Ovary (tissue), 9 donors: ENCODE measurements around the gene SETD6. TPM values are rescaled to one million over a fixed set of nuclear protein-coding genes. Genes with fewer than 3 reads are reported as not detected.
A peak's percentile ranks its signal among the peaks of the same experiment; 100 is the strongest.

Experiments
- DNase-seq, 5 donors: peaks; one replicate each; pipeline ENCODE4 v3.0.0-alpha.2; 2019 to 2020
- H3K27ac ChIP-seq, 2 donors: fragments of 200-600 bp; one replicate each; pipeline versions ENCODE4 v1.5.1 to v1.8.0; 2019 to 2022
- H3K27me3 ChIP-seq: fragments of 200-600 bp; one replicate; pipeline ENCODE4 v1.8.0; 2022
- H3K36me3 ChIP-seq: fragments of 200-600 bp; sonication (generic); one replicate; pipeline ENCODE4 v1.5.1; 2019
- H3K4me1 ChIP-seq: one replicate; pipeline ENCODE4 v1.8.1; 2013; ENCODE audit warnings: mild to moderate bottlenecking, moderate library complexity; ENCODE audit not compliant: insufficient read depth
- H3K4me3 ChIP-seq: fragments of 200-600 bp; sonication (generic); one replicate; pipeline ENCODE4 v1.5.1; 2017
- H3K9me3 ChIP-seq, 2 donors: fragments of 200-600 bp in 1 of 2; sonication (generic) in 1 of 2; one replicate each; pipeline versions ENCODE4 v1.5.1 to v1.8.1; 2013 to 2019; ENCODE audit warnings: mild to moderate bottlenecking in 1 of 2, moderate library complexity in 1 of 2
- EP300 ChIP-seq: sonication (generic); formaldehyde crosslinking; IDR thresholded peaks from one replicate; pipeline ENCODE4 v1.6.1; 2017; ENCODE audit warnings: antibody characterized with exemption
- POLR2A ChIP-seq: fragments of 450-650 bp; IDR thresholded peaks from one replicate; pipeline ENCODE4 v1.6.1; 2017; ENCODE audit warnings: antibody characterized with exemption, mild to moderate bottlenecking, moderate library complexity
- WGBS, 3 donors: extraction: QIAGEN DNeasy Blood & Tissue Kit in 1 of 3; methylation state at CpG; one replicate each; pipeline versions ENCODE4 v1.1.5 to v1.1.7; 2013 to 2017; 5-methylcytosine and 5-hydroxymethylcytosine counted together
- intact Hi-C, 4 donors: fragments of 100-400 bp; cut with DNase I; formaldehyde crosslinking; loops; one replicate each; pipeline versions ENCODE4 v1.11.0 to v1.15.1; 2022 to 2023
- polyA plus RNA-seq, 2 donors: library from polyadenylated mRNA; stranded (reverse); fragments of 200-250 nt in 1 of 2; fragments of 350-450 nt in 1 of 2; fragmentation: Illumina TruSeq in 1 of 2; extraction: RNeasy Lipid Tissue Mini Kit (QIAGEN cat#74804) in 1 of 2; gene quantifications; one replicate each; pipeline ENCODE4 v1.2.3, GENCODE V29; 2013 to 2014
- total RNA-seq, 7 donors: library from RNA; depleted of rRNA in 2 of 7; stranded (reverse); fragments of >200 nt in 2 of 7; fragmentation: NEBNext Ultra II Directional in 3 of 7; extraction: Animal tissue kit (Norgen Biotek cat#: 25700) in 3 of 7; gene quantifications; one replicate each; pipeline versions ENCODE4 v1.1.0 to v1.2.4, GENCODE V29; 2016 to 2023
- TF ChIP-seq, protein P1 (sequence below), 3 donors: fragments of 450-650 bp in 2 of 3; fragments of 200-600 bp in 1 of 3; IDR thresholded peaks; one replicate each; pipeline versions ENCODE4 v1.5.1 to v1.8.0; 2016 to 2022; ENCODE audit warnings: antibody characterized with exemption in 3 of 3, mild to moderate bottlenecking in 1 of 3
- donor health status: DM: no; HTN: no; CAD: no; lungs with moderate emphysema.
- donor health status: DM: no; HTN: no; CAD: no.
- donor health status: Bipolar disorder and iron deficiency.
- donor health status: DM: yes; HTN: yes; CAD: no.
- donor health status: DM: no; HTN: no; CAD: no.
- donor health status: DM: yes; HTN: yes; CAD: no.

SETD6 gene
- total and polyA plus RNA-seq, 9 donors: 12.5 to 28.4 (median 18.9) TPM

DNA sequence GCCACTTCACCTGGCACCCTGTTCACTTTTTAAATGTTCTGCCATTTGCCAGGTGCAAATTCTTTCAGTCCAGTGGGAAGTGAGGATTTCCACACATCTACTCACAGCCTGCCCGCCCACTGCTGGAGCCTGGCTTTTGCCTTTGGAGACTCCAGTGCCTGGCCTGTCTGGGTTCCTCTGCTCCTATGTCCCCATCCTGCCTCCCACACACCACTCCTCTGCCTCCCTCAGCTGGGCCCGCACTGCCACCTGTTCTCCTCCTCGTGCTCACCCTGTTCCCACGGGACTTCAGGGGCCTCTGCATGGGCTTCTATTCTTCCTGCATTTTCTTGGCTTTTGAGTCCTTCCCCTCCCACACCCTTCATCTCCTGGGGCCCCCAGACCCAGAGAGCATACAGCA, 23.3 kb upstream of the SETD6 start:
- DNase-seq: no peak
- no peak overlapping the region for H3K27ac ChIP-seq

DNA sequence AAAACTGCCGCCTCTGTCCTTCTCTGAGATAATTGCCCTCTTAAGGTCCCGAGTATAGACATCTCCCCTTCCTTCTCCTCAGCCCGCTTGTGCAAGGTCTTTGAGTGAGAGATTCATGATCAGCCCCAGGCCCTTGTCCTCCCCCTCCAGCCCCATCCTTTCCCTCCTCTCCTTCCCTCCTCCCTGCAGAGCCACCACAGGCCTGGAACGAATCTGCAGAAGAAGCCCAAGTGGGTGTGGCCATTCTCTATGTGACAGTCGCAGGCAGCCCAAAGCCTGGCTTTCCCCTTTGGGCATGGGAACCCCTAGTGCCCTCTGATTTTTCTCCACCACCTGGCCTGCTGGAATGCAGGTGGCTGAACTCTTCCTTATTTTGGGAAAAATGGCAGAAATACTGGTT, 22.6 kb upstream of the SETD6 start:
- Histone ChIP-seq H3K27ac (no peak overlapping the region), H3K4me3 (no peak overlapping the region), H3K9me3 (no peaks in the 10 kb centered on the region), H3K36me3 (no peaks in the 10 kb centered on the region), H3K27me3 (no peaks in the 10 kb centered on the region), H3K4me1 (no peaks in the 10 kb centered on the region)
- 31 to 58% (median 48%) methylated on average over 5 of the region's 5 CpGs for WGBS, 3 donors
- DNase-seq: no peak
- intact Hi-C loops: loop anchor here in 2 of 4 donors (10.0 kb wide), 2 partner anchors 158 to 468 kb away; partner anchors contain the start of gene MMP15 (in 1 of the 2)
- TF ChIP-seq, protein P1, sequence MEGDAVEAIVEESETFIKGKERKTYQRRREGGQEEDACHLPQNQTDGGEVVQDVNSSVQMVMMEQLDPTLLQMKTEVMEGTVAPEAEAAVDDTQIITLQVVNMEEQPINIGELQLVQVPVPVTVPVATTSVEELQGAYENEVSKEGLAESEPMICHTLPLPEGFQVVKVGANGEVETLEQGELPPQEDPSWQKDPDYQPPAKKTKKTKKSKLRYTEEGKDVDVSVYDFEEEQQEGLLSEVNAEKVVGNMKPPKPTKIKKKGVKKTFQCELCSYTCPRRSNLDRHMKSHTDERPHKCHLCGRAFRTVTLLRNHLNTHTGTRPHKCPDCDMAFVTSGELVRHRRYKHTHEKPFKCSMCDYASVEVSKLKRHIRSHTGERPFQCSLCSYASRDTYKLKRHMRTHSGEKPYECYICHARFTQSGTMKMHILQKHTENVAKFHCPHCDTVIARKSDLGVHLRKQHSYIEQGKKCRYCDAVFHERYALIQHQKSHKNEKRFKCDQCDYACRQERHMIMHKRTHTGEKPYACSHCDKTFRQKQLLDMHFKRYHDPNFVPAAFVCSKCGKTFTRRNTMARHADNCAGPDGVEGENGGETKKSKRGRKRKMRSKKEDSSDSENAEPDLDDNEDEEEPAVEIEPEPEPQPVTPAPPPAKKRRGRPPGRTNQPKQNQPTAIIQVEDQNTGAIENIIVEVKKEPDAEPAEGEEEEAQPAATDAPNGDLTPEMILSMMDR (IDR thresholded peaks at IDR 0.05): no peak
- TF ChIP-seq EP300 (no peak), POLR2A (no peak)

More for the DNA sequence above, 23.3 kb upstream of the SETD6 start:
- Histone ChIP-seq H3K36me3 (no peaks in the 10 kb centered on the region), H3K4me1 (peaks cover 2% of the 10 kb centered on the region), H3K4me3 (no peak overlapping the region), H3K27me3 (no peaks in the 10 kb centered on the region), H3K9me3 (no peaks in the 10 kb centered on the region)
- intact Hi-C loops: loop anchor here in 2 of 4 donors (10.0 kb wide), 2 partner anchors 157 to 467 kb away; partner anchors contain the start of gene MMP15 (in 1 of the 2)
- TF ChIP-seq, protein P1 (IDR thresholded peaks at IDR 0.05): no peak
- TF ChIP-seq POLR2A: no peak
- TF ChIP-seq EP300: no peak
- 35 to 46% (median 44%) methylated on average over 4 of the region's 4 CpGs for WGBS, 3 donors

DNA sequence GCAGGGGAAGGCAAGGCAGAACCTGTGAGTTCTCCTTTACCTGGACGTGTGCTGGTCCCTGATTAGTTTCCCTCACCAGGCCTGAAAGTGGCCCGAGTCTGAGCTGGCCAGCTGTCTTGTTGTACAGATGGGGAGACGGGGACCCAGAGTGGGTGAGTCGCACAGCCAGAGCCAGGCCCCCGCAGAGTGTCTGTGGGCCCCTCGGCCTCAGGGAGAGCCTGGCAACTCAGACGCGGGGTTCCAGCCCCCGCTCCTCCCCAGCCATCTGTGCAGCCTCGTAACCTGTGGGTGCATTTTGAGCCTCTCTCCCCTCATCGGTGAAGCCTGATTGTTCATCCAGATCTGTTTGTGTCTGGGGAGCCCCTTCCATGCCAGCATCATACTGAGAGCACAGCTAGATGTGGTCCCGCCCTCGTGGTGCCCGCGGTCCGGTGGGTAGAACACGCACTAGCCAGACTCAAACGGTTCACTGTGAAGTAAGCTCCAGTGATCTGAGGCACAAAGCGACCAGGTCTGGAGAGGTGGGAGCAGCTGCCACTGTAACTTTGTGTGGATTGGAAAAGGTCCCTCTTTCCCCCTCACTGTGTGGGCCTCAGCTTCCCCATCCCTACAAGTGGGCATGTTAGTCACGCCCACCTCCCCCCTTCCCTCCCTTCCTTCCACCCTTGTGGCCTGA, 21.4 kb upstream of the SETD6 start:
- Histone ChIP-seq H3K36me3 (no peaks in the 10 kb centered on the region), H3K27ac (no peak overlapping the region), H3K4me3 (no peak overlapping the region), H3K9me3 (no peaks in the 10 kb centered on the region), H3K4me1 (no peaks in the 10 kb centered on the region), H3K27me3 (no peaks in the 10 kb centered on the region)
- TF ChIP-seq EP300: no peak
- TF ChIP-seq, protein P1 (IDR thresholded peaks at IDR 0.05): no peak
- no peak for TF ChIP-seq POLR2A
- intact Hi-C loops: loop anchor here in 2 of 4 donors (10.0 kb wide), 2 partner anchors 159 to 469 kb away; partner anchors contain the start of gene MMP15 (in 1 of the 2)
- 73 to 74% (median 74%) methylated on average over 20 of the region's 20 CpGs for WGBS, 3 donors
- no peak for DNase-seq

DNA sequence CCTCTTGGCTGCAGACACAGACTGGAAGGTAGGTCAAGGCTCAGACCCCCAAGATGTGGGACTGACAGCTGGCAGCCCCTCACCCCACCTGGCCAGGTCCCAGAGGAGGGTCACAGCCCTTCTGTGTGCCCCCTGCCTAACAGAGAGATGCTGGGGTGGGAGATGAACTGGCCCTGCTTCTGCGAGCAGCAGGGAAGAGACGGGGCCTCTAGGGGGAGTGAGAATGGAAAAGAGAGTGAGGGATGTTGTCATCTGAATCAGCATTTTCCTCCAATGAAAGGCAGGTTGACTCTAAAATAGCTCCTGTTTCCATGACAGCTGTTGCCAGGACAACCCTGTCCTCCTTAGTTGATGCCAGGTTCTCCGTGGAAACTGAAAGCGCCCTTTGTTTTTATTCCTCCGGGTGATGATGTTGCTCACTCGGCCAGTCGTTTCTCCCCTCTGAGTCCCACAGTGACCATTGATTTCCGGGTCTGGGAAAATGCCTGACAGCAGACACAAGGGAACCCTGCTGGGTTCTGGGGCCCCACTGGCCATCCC, 20.3 kb upstream of the SETD6 start:
- Histone ChIP-seq H3K4me3 (no peak overlapping the region), H3K27me3 (no peaks in the 10 kb centered on the region), H3K9me3 (no peaks in the 10 kb centered on the region), H3K4me1 (peaks cover 2% of the 10 kb centered on the region), H3K27ac (no peak overlapping the region), H3K36me3 (no peaks in the 10 kb centered on the region)
- peak; percentile 42 to 80 (median 59) for DNase-seq
- intact Hi-C loops: loop anchor here in 2 of 4 donors (10.0 kb wide), 2 partner anchors 160 to 470 kb away; partner anchors contain the start of gene MMP15 (in 1 of the 2)
- no peak for TF ChIP-seq POLR2A
- TF ChIP-seq EP300: no peak
- TF ChIP-seq, protein P1 (IDR thresholded peaks at IDR 0.05): no peak
- 2 to 4% (median 2%) methylated on average over 8 of the region's 8 CpGs for WGBS, 3 donors
